Measurements from ENCODE around the gene GNG7. TPM values are rescaled to one million over a fixed set of nuclear protein-coding genes. Genes with fewer than 3 reads are reported as not detected.
"Not testable (repeated sequence)": the region's sequence is repeated elsewhere in the genome, so short reads cannot be mapped to it uniquely, and the experiment has no call there.

Gene GNG7
- total RNA-seq, 2 experiments from 2014 or later, result 1.1 to 1.2 TPM

- peaks cover 25% of the 10 kb centered on the region for H3K36me3 Mint-ChIP-seq (ENCODE audit: low read depth)
- peak overlapping the region; percentile 95 for H3K27ac Mint-ChIP-seq
- peak; percentile 77 for DNase-seq
These were observed 223.5 kb downstream of the GNG7 start for GRCh38 chr19:2478756-2479555.

GRCh38 chr19:2478278-2478755 is 224.2 kb downstream of the GNG7 start:
- Mint-ChIP-seq H3K27ac (peak overlapping the region; percentile 95), H3K36me3 (ENCODE audit: low read depth) (peaks cover 25% of the 10 kb centered on the region), H3K27me3 (no peaks in the 10 kb centered on the region), H3K4me3 (peak overlapping the region; percentile 99), H3K9me3 (peaks cover 8% of the 10 kb centered on the region), H3K4me1 (peaks cover 17% of the 10 kb centered on the region)
- ChIA-PET POLR2A (interaction anchor here (0.6 to 0.8 kb wide), 3 partner anchors 114 to 133 kb away, joined by 3 to 4 read pairs (median 3); no protein-coding TSS in a partner anchor), CTCF (interaction anchor here (0.6 to 3.5 kb wide), 14 partner anchors 24 to 407 kb away, joined by 3 to 30 read pairs (median 5); partner anchors contain the start of gene TIMM13)
- peak; percentile 69 for DNase-seq

More at GRCh38 chr19:2478756-2479555, 223.5 kb downstream of the GNG7 start:
- Mint-ChIP-seq H3K4me3 (peak overlapping the region; percentile 99), H3K27me3 (no peaks in the 10 kb centered on the region), H3K9me3 (peaks cover 13% of the 10 kb centered on the region), H3K4me1 (peaks cover 17% of the 10 kb centered on the region)
- POLR2A ChIA-PET, result no interaction called here
- CTCF ChIA-PET, result interaction anchor here (0.9 to 3.5 kb wide), 7 partner anchors 23 to 158 kb away, joined by 3 to 30 read pairs (median 5); no protein-coding TSS in a partner anchor

- peak; percentile 30 for DNase-seq
- Mint-ChIP-seq H3K4me3 (peak overlapping the region; percentile 99), H3K27me3 (no peaks in the 10 kb centered on the region), H3K9me3 (peaks cover 4% of the 10 kb centered on the region), H3K36me3 (ENCODE audit: low read depth) (peaks cover 25% of the 10 kb centered on the region), H3K4me1 (peaks cover 17% of the 10 kb centered on the region), H3K27ac (peak overlapping the region; percentile 95)
- CTCF ChIA-PET, result interaction anchor here (0.6 to 3.5 kb wide), 15 partner anchors 24 to 406 kb away, joined by 3 to 30 read pairs (median 5); partner anchors contain the start of gene TIMM13
- POLR2A ChIA-PET, result interaction anchor here (0.6 to 2.3 kb wide), 5 partner anchors 115 to 143 kb away, joined by 3 to 27 read pairs (median 4); no protein-coding TSS in a partner anchor
These were observed 224.7 kb downstream of the GNG7 start for GRCh38 chr19:2477732-2478191.

- Mint-ChIP-seq H3K36me3 (ENCODE audit: low read depth) (peaks cover 25% of the 10 kb centered on the region), H3K4me3 (peak overlapping the region; percentile 99), H3K27ac (peak overlapping the region; percentile 88), H3K9me3 (peaks cover 4% of the 10 kb centered on the region), H3K27me3 (no peaks in the 10 kb centered on the region), H3K4me1 (peaks cover 17% of the 10 kb centered on the region)
- POLR2A ChIA-PET, result interaction anchor here (0.7 to 2.3 kb wide), 10 partner anchors 21 to 159 kb away, joined by 3 to 27 read pairs (median 7); partner anchors contain the start of gene LMNB2
- DNase-seq, result no peak
- CTCF ChIA-PET, result interaction anchor here (0.6 to 3.5 kb wide), 18 partner anchors 13 to 406 kb away, joined by 3 to 30 read pairs (median 5); partner anchors contain the start of genes LMNB2 and TIMM13
These were observed 225.3 kb downstream of the GNG7 start for GRCh38 chr19:2477141-2477710.

- POLR2A ChIA-PET, result interaction anchor here (0.7 to 2.3 kb wide), 15 partner anchors 12 to 160 kb away, joined by 3 to 27 read pairs (median 6); partner anchors contain the start of gene LMNB2
- CTCF ChIA-PET, result interaction anchor here (0.6 to 3.5 kb wide), 19 partner anchors 8 to 344 kb away, joined by 3 to 30 read pairs (median 3); partner anchors contain the start of genes LMNB2 and TIMM13
- Mint-ChIP-seq H3K27ac (peak overlapping the region; percentile 88), H3K4me1 (peaks cover 17% of the 10 kb centered on the region), H3K36me3 (ENCODE audit: low read depth) (peaks cover 25% of the 10 kb centered on the region), H3K4me3 (peak overlapping the region; percentile 99), H3K27me3 (no peaks in the 10 kb centered on the region), H3K9me3 (peaks cover 4% of the 10 kb centered on the region)
- peak; percentile 80 for DNase-seq
These were observed 225.9 kb downstream of the GNG7 start for GRCh38 chr19:2476451-2477140.

GRCh38 chr19:2475702-2476450 is 226.6 kb downstream of the GNG7 start, which contains the start of gene GADD45B:
Gene GADD45B, plus strand, starts transcription at chr19:2476127. Its CDS starts 232 bp downstream, at chr19:2476359.
- peaks cover 25% of the 10 kb centered on the region for H3K36me3 Mint-ChIP-seq (ENCODE audit: low read depth)
- CTCF ChIA-PET, result interaction anchor here (0.6 to 3.5 kb wide), 22 partner anchors 9 to 742 kb away, joined by 3 to 30 read pairs (median 3); partner anchors contain the start of genes LMNB2 and TIMM13
- no peaks in the 10 kb centered on the region for H3K27me3 Mint-ChIP-seq
- peak within 1 kb of the TSS; percentile 88 for H3K27ac Mint-ChIP-seq
- POLR2A ChIA-PET, result interaction anchor here (0.6 to 2.3 kb wide), 16 partner anchors 12 to 1026 kb away, joined by 3 to 27 read pairs (median 6); partner anchors contain the start of gene LMNB2
- DNase-seq, result peak; percentile 97
- H3K9me3 Mint-ChIP-seq, result no peaks in the 10 kb centered on the region
- peak within 1 kb of the TSS; percentile 99 for H3K4me3 Mint-ChIP-seq
- H3K4me1 Mint-ChIP-seq, result peaks cover 19% of the 10 kb centered on the region

GRCh38 chr19:2475018-2475701 is 227.3 kb downstream of the GNG7 start:
- Mint-ChIP-seq H3K27me3 (no peaks in the 10 kb centered on the region), H3K36me3 (ENCODE audit: low read depth) (peaks cover 25% of the 10 kb centered on the region), H3K4me1 (peaks cover 19% of the 10 kb centered on the region), H3K4me3 (peak overlapping the region; percentile 99), H3K27ac (peak overlapping the region; percentile 72), H3K9me3 (no peaks in the 10 kb centered on the region)
- DNase-seq, result peak; percentile 62
- ChIA-PET POLR2A (interaction anchor here (0.6 to 2.3 kb wide), 12 partner anchors 19 to 1027 kb away, joined by 3 to 27 read pairs (median 8); partner anchors contain the start of gene LMNB2), CTCF (interaction anchor here (0.6 to 3.5 kb wide), 15 partner anchors 9 to 743 kb away, joined by 3 to 30 read pairs (median 3); partner anchors contain the start of gene TIMM13)

- ChIA-PET POLR2A (interaction anchor here (0.7 kb wide), 1 partner anchor 163 kb away, joined by 3 read pairs; no protein-coding TSS in a partner anchor), CTCF (interaction anchor here (0.8 to 4.1 kb wide), 8 partner anchors 105 to 163 kb away, joined by 3 to 28 read pairs (median 4); no protein-coding TSS in a partner anchor)
- peak; percentile 83 for DNase-seq
- Mint-ChIP-seq H3K27me3 (no peaks in the 10 kb centered on the region), H3K4me1 (peaks cover 16% of the 10 kb centered on the region), H3K4me3 (peak overlapping the region; percentile 99), H3K27ac (peak overlapping the region; percentile 72), H3K9me3 (no peaks in the 10 kb centered on the region), H3K36me3 (ENCODE audit: low read depth) (peaks cover 25% of the 10 kb centered on the region)
These were observed 228.1 kb downstream of the GNG7 start for GRCh38 chr19:2474232-2475017.

GRCh38 chr19:2469915-2470200 is 232.6 kb downstream of the GNG7 start:
- H3K27ac Mint-ChIP-seq, result peak overlapping the region; percentile 81
- H3K27me3 Mint-ChIP-seq; H3K36me3 Mint-ChIP-seq (ENCODE audit: low read depth); H3K4me3 Mint-ChIP-seq; DNase-seq; POLR2A ChIA-PET; H3K9me3 Mint-ChIP-seq: not testable (repeated sequence)
- H3K4me1 Mint-ChIP-seq, result peaks cover 18% of the 10 kb centered on the region
- CTCF ChIA-PET, result interaction anchor here (1.1 to 1.6 kb wide), 2 partner anchors 8 to 151 kb away, joined by 3 read pairs; no protein-coding TSS in a partner anchor

Data from activated CD4-positive, alpha-beta T cell treated with anti-CD3 and anti-CD28 coated beads, Interleukin-2, amount 10 ng/mL, durations not matched to agents 7 days and 5 days (primary cell).